HepG2 (cell line): ENCODE data around the gene MB. TPM values are rescaled to one million over a fixed set of nuclear protein-coding genes. Genes with fewer than 3 reads are reported as not detected.

Experiments used
- GATAD1 ChIP-seq: IDR thresholded peaks from 2 replicates; pipeline ENCODE4 v1.6.1; 2016; ENCODE audit warnings: missing genetic modification reagents, missing compliant biosample characterization
- NPAS2 ChIP-seq: sonication (generic); formaldehyde crosslinking; IDR thresholded peaks from 2 replicates; pipeline ENCODE4 v1.8.0; 2022; ENCODE audit warnings: mild to moderate bottlenecking, missing genetic modification reagents, borderline replicate concordance
- PAF1 ChIP-seq: IDR thresholded peaks from 2 replicates; pipeline ENCODE4 v1.6.1; 2016; ENCODE audit warnings: missing genetic modification reagents, missing compliant biosample characterization
- PPARG ChIP-seq: conservative IDR thresholded peaks from 2 replicates; pipeline ENCODE4 v1.6.1; 2016; ENCODE audit warnings: missing biosample characterization, missing genetic modification reagents
- RARA ChIP-seq: IDR thresholded peaks from 2 replicates; pipeline ENCODE4 v1.6.1; 2016; ENCODE audit warnings: missing genetic modification reagents, missing compliant biosample characterization
- SMARCC2 ChIP-seq: fragments of 450-650 bp; IDR thresholded peaks from 2 replicates; pipeline ENCODE4 v1.6.1; 2017; ENCODE audit warnings: antibody characterized with exemption, mild to moderate bottlenecking
- SP140L ChIP-seq: sonication (generic); formaldehyde crosslinking; IDR thresholded peaks from 2 replicates; pipeline ENCODE4 v1.4.0; 2020; ENCODE audit warnings: missing genetic modification reagents, borderline replicate concordance
- TGIF2 ChIP-seq: IDR thresholded peaks from 2 replicates; pipeline ENCODE4 v1.6.1; 2016; ENCODE audit warnings: control low read depth, missing compliant biosample characterization
- U2AF1 ChIP-seq: fragments of 200-400 bp; formaldehyde crosslinking; optimal IDR thresholded peaks from 2 replicates; pipeline ENCODE3; 2017; ENCODE audit warnings: mild to moderate bottlenecking, low read depth, low read length
- YY1 ChIP-seq: IDR thresholded peaks from 2 replicates; pipeline ENCODE4 v1.6.1; 2011; ENCODE audit warnings: low read length, low read depth, moderate library complexity, mild to moderate bottlenecking; ENCODE audit not compliant: insufficient read depth, insufficient replicate concordance
- ZNF225 ChIP-seq: sonication (generic); formaldehyde crosslinking; IDR thresholded peaks from 2 replicates; pipeline ENCODE4 v1.4.0; 2020; ENCODE audit warnings: mild to moderate bottlenecking, missing genetic modification reagents
- ZNF383 ChIP-seq: sonication (generic); formaldehyde crosslinking; IDR thresholded peaks from 2 replicates; pipeline ENCODE4 v1.4.0; 2020; ENCODE audit warnings: missing genetic modification reagents, mild to moderate bottlenecking, borderline replicate concordance
- ZSCAN31 ChIP-seq: sonication (generic); formaldehyde crosslinking; IDR thresholded peaks from 2 replicates; pipeline ENCODE4 v1.5.0; 2020; ENCODE audit warnings: low read depth, mild to moderate bottlenecking, missing genetic modification reagents
- polyA plus RNA-seq, 8 experiments: library from polyadenylated mRNA; depleted of rRNA in 3 of 8; stranded (reverse) in 7 of 8; unstranded in 1 of 8; fragments of >200 nt; fragmentation: Illumina TruSeq in 4 of 8; extraction: Trizol in 4 of 8; gene quantifications; 2 replicates each; pipeline versions ENCODE4 v1.2.1 to v1.2.3, GENCODE V29; 2011 to 2016; ENCODE audit warnings: low read depth in 4 of 8, missing spikeins in 1 of 8, mixed read lengths in 1 of 8; ENCODE audit not compliant: insufficient read depth in 1 of 8
- total RNA-seq, 5 experiments: library from RNA; depleted of rRNA; stranded (reverse); fragments of >200 nt; fragmentation: Illumina TruSeq; extraction: Trizol; gene quantifications; 2 replicates each; pipeline ENCODE4 v1.2.3, GENCODE V29; 2016; ENCODE audit warnings: low read depth in 1 of 5
- TF ChIP-seq, protein P1 (sequence below): sonication (generic); formaldehyde crosslinking; conservative IDR thresholded peaks from 2 replicates; pipeline ENCODE4 v1.4.0; 2020; ENCODE audit warnings: mild to moderate bottlenecking, missing genetic modification reagents, moderate library complexity
- TF ChIP-seq, protein P2 (sequence below), 2 experiments: sonication (generic) in 1 of 2; formaldehyde crosslinking in 1 of 2; IDR thresholded peaks; 2 replicates each; pipeline versions ENCODE4 v1.5.1 to v1.6.1; 2011 to 2020; ENCODE audit warnings: borderline replicate concordance in 1 of 2, low read depth in 1 of 2, low read length in 1 of 2, mild to moderate bottlenecking in 1 of 2, missing genetic modification reagents in 1 of 2, moderate library complexity in 1 of 2

The MB gene
- total and polyA plus RNA-seq, 2 of the 13 experiments (the other 11 are each of a cell fraction or from before 2014, with no cell fraction given), result 0.07 TPM; not detected in 1

DNA sequence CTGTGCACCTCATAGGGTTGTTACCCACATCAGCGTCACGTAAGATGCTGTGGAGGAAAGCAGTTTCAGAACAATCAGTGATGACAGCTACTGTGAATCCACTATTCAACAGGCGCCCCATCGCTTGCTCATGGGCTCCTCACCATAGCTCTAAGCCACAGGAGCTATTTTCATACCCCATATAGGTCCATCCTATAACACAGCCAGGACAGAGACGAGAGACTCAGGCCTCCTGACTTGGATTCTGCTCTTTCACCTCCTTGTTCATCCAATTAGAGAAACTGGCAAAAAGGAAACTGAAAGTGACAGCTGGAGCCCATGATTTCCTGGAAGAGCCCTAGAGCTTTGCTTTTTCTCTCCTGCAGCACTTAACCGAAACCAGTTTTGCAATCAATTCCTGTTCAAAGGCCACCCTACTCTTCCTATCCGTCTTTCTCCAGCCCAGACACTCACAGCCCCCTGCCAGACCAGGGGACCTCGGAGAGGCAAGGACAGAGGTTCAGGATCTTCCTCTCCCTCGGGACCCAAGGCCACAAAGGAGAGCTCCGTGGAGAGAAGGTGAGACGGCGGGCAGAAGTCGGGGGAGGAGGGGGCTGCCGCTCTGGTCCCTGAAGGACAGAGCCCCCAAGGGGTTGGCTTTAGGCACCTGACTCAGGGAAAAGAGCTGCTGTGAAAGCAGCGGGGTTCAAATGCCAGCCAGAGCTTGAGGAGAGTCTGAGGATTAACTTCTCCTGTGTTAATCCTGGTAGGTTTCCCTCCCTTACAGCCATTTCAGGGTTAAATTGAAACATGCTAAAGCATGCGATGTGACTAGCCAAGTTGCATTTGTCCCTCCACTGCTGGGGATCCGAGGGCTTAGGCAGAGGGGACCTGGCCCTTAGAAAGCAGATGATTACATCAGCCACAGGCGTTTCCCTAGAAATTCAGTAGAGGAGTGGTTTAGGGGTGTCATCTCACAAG lies 31.2 kb upstream of the MB start, which contains the start of gene APOL6 (continued):
- TF ChIP-seq, protein P1, sequence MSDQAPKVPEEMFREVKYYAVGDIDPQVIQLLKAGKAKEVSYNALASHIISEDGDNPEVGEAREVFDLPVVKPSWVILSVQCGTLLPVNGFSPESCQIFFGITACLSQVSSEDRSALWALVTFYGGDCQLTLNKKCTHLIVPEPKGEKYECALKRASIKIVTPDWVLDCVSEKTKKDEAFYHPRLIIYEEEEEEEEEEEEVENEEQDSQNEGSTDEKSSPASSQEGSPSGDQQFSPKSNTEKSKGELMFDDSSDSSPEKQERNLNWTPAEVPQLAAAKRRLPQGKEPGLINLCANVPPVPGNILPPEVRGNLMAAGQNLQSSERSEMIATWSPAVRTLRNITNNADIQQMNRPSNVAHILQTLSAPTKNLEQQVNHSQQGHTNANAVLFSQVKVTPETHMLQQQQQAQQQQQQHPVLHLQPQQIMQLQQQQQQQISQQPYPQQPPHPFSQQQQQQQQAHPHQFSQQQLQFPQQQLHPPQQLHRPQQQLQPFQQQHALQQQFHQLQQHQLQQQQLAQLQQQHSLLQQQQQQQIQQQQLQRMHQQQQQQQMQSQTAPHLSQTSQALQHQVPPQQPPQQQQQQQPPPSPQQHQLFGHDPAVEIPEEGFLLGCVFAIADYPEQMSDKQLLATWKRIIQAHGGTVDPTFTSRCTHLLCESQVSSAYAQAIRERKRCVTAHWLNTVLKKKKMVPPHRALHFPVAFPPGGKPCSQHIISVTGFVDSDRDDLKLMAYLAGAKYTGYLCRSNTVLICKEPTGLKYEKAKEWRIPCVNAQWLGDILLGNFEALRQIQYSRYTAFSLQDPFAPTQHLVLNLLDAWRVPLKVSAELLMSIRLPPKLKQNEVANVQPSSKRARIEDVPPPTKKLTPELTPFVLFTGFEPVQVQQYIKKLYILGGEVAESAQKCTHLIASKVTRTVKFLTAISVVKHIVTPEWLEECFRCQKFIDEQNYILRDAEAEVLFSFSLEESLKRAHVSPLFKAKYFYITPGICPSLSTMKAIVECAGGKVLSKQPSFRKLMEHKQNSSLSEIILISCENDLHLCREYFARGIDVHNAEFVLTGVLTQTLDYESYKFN, result peak; percentile 56; the same call in 1 of the 2 replicates
- TF ChIP-seq YY1, result no peak
- TF ChIP-seq ZNF383 (CRISPR knock-in tag), result no peak
- TF ChIP-seq, protein P2, sequence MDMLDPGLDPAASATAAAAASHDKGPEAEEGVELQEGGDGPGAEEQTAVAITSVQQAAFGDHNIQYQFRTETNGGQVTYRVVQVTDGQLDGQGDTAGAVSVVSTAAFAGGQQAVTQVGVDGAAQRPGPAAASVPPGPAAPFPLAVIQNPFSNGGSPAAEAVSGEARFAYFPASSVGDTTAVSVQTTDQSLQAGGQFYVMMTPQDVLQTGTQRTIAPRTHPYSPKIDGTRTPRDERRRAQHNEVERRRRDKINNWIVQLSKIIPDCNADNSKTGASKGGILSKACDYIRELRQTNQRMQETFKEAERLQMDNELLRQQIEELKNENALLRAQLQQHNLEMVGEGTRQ (IDR thresholded peaks at IDR 0.05; ENCODE audit: low read depth, low read length), result no peak
- TF ChIP-seq, protein P2 (CRISPR knock-in tag; IDR thresholded peaks at IDR 0.05; ENCODE audit: borderline replicate concordance), result peak; percentile 48; the same call in 1 of the 2 replicates
- TF ChIP-seq RARA, result no peak
- no peak for TF ChIP-seq PAF1 (CRISPR knock-in tag)
- TF ChIP-seq SP140L (CRISPR knock-in tag), result no peak
- peak; percentile 59; the same call in 1 of the 2 replicates for TF ChIP-seq ZSCAN31
- TF ChIP-seq TGIF2 (CRISPR knock-in tag), result peak; percentile 92; the same call in 1 of the 2 replicates
- TF ChIP-seq U2AF1, result peak; percentile 38
- TF ChIP-seq ZNF225 (CRISPR knock-in tag), result 0 out of 2 replicates have a peak, but pooled peaks have one; percentile 41
- TF ChIP-seq GATAD1, result peak; percentile 38; the same call in 1 of the 2 replicates
- no peak for TF ChIP-seq SMARCC2
- peak; percentile 67; the same call in 1 of the 2 replicates for TF ChIP-seq PPARG (CRISPR knock-in tag)
- TF ChIP-seq NPAS2 (CRISPR knock-in tag), result no peak
